HG03045 (cell line): ENCODE results near the gene PKD2.

Experiments used
- ATAC-seq: cut with Tn5 transposase; IDR thresholded peaks from one replicate; pipeline ENCODE4 v1.9.1; 2021; ENCODE audit warnings: mild to moderate bottlenecking, moderate library complexity; ENCODE audit not compliant: unreplicated experiment

PKD2 gene

GRCh38 chr4:88007304-88008121 lies at the start of gene PKD2:
Gene PKD2 (plus strand): TSS chr4:88007635. CDS start chr4:88007734, 99 bp downstream.
- ATAC-seq, result peak; percentile 93

GRCh38 chr4:87961993-87962392 lies 45.4 kb upstream of the PKD2 start:
- ATAC-seq, result no peak

- ATAC-seq, result no peak
Observed at GRCh38 chr4:87962398-87963146, 44.9 kb upstream of the PKD2 start.

- no peak for ATAC-seq
Observed at GRCh38 chr4:87965501-87965975, 41.9 kb upstream of the PKD2 start.

GRCh38 chr4:87966095-87966496 lies 41.3 kb upstream of the PKD2 start:
- no peak for ATAC-seq

GRCh38 chr4:87967193-87967592 lies 40.2 kb upstream of the PKD2 start:
- ATAC-seq, result no peak

GRCh38 chr4:87970121-87970520 lies 37.3 kb upstream of the PKD2 start:
- no peak for ATAC-seq

GRCh38 chr4:87971866-87972265 lies 35.6 kb upstream of the PKD2 start:
- ATAC-seq, result no peak

- peak; percentile 70 for ATAC-seq
Observed at GRCh38 chr4:87973283-87974169, 33.9 kb upstream of the PKD2 start.

- peak; percentile 14 for ATAC-seq
Observed at GRCh38 chr4:87974856-87975462, 32.5 kb upstream of the PKD2 start.

- ATAC-seq, result peak; percentile 58
Observed at GRCh38 chr4:87975466-87975865, 32.0 kb upstream of the PKD2 start, which contains the start of gene SPP1. Gene SPP1 (plus strand): TSS chr4:87975714. CDS start chr4:87976896, 1,182 bp downstream.

GRCh38 chr4:87977521-87978278 lies 29.7 kb upstream of the PKD2 start:
- no peak for ATAC-seq

GRCh38 chr4:87978681-87979080 lies 28.8 kb upstream of the PKD2 start:
- no peak for ATAC-seq

GRCh38 chr4:87979810-87980209 lies 27.6 kb upstream of the PKD2 start:
- ATAC-seq, result no peak

GRCh38 chr4:87981486-87981885 lies 25.9 kb upstream of the PKD2 start:
- ATAC-seq, result no peak

- no peak for ATAC-seq
Observed at GRCh38 chr4:87982036-87982435, 25.4 kb upstream of the PKD2 start.

GRCh38 chr4:87982446-87983010 lies 24.9 kb upstream of the PKD2 start:
- ATAC-seq, result no peak

GRCh38 chr4:87983996-87984395 lies 23.4 kb upstream of the PKD2 start:
- ATAC-seq, result no peak

- ATAC-seq, result peak; percentile 59
Observed at GRCh38 chr4:87985097-87985886, 22.1 kb upstream of the PKD2 start.
